Parathyroid adenoma (tissue), 2 donors: ENCODE results near the gene NCOR2.

Experiments
- H2AFZ ChIP-seq: fragments of 300-600 bp; sonication (generic); one replicate; pipeline ENCODE4 v1.7.0; 2017; ENCODE audit warnings: antibody characterized with exemption, mild to moderate bottlenecking
- H3K27ac ChIP-seq: fragments of 300-600 bp; sonication (generic); one replicate; pipeline ENCODE4 v1.7.0; 2017
- H3K27me3 ChIP-seq: fragments of 300-600 bp; sonication (generic); one replicate; pipeline ENCODE4 v1.7.0; 2017; ENCODE audit warnings: low read length; ENCODE audit not compliant: control insufficient read depth, insufficient read depth
- H3K36me3 ChIP-seq: fragments of 300-600 bp; sonication (generic); one replicate; pipeline ENCODE4 v1.7.0; 2017; ENCODE audit warnings: low read length; ENCODE audit not compliant: control insufficient read depth, insufficient read depth
- H3K4me1 ChIP-seq: fragments of 300-600 bp; sonication (generic); one replicate; pipeline ENCODE4 v1.7.0; 2017; ENCODE audit warnings: control low read depth
- H3K4me2 ChIP-seq: fragments of 300-600 bp; sonication (generic); one replicate; pipeline ENCODE4 v1.7.0; 2017; ENCODE audit warnings: low read length
- H3K4me3 ChIP-seq: fragments of 300-600 bp; sonication (generic); one replicate; pipeline ENCODE4 v1.7.0; 2017; ENCODE audit warnings: low read depth, low read length
- H3K79me2 ChIP-seq: fragments of 300-600 bp; sonication (generic); one replicate; pipeline ENCODE4 v1.7.0; 2017; ENCODE audit warnings: control low read depth
- H3K9ac ChIP-seq: fragments of 300-600 bp; sonication (generic); one replicate; pipeline ENCODE4 v1.7.0; 2017; ENCODE audit warnings: mild to moderate bottlenecking
- H3K9me3 ChIP-seq: fragments of 300-600 bp; sonication (generic); one replicate; pipeline ENCODE4 v1.7.0; 2017; ENCODE audit warnings: low read length; ENCODE audit not compliant: control insufficient read depth
- TF ChIP-seq, protein P1 (sequence below): fragments of 300-600 bp; sonication (generic); IDR thresholded peaks from one replicate; pipeline ENCODE4 v1.7.0; 2017; ENCODE audit warnings: antibody characterized with exemption, mild to moderate bottlenecking
- donor health status: primary hyperparathyroidism.

NCOR2 gene

GRCh38 chr12:124564232-124564958 lies 3.0 kb downstream of the NCOR2 start:
- Histone ChIP-seq H3K27ac (no peak overlapping the region), H3K9ac (no peak overlapping the region), H3K79me2 (peaks cover 67% of the 10 kb centered on the region), H3K36me3 (no peaks in the 10 kb centered on the region), H3K4me2 (no peak overlapping the region), H3K27me3 (no peaks in the 10 kb centered on the region), H2AFZ (no peak overlapping the region), H3K4me1 (peaks cover 6% of the 10 kb centered on the region), H3K9me3 (no peaks in the 10 kb centered on the region), H3K4me3 (no peak overlapping the region)
- TF ChIP-seq, protein P1, sequence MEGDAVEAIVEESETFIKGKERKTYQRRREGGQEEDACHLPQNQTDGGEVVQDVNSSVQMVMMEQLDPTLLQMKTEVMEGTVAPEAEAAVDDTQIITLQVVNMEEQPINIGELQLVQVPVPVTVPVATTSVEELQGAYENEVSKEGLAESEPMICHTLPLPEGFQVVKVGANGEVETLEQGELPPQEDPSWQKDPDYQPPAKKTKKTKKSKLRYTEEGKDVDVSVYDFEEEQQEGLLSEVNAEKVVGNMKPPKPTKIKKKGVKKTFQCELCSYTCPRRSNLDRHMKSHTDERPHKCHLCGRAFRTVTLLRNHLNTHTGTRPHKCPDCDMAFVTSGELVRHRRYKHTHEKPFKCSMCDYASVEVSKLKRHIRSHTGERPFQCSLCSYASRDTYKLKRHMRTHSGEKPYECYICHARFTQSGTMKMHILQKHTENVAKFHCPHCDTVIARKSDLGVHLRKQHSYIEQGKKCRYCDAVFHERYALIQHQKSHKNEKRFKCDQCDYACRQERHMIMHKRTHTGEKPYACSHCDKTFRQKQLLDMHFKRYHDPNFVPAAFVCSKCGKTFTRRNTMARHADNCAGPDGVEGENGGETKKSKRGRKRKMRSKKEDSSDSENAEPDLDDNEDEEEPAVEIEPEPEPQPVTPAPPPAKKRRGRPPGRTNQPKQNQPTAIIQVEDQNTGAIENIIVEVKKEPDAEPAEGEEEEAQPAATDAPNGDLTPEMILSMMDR: no peak

- Histone ChIP-seq H2AFZ (no peak overlapping the region), H3K9ac (no peak overlapping the region), H3K36me3 (no peaks in the 10 kb centered on the region), H3K4me3 (no peak overlapping the region), H3K4me1 (peaks cover 6% of the 10 kb centered on the region), H3K27ac (no peak overlapping the region), H3K27me3 (no peaks in the 10 kb centered on the region), H3K9me3 (no peaks in the 10 kb centered on the region), H3K79me2 (peaks cover 73% of the 10 kb centered on the region), H3K4me2 (no peak overlapping the region)
- TF ChIP-seq, protein P1: no peak
Measured at GRCh38 chr12:124563809-124564208, 3.6 kb downstream of the NCOR2 start.

DNA sequence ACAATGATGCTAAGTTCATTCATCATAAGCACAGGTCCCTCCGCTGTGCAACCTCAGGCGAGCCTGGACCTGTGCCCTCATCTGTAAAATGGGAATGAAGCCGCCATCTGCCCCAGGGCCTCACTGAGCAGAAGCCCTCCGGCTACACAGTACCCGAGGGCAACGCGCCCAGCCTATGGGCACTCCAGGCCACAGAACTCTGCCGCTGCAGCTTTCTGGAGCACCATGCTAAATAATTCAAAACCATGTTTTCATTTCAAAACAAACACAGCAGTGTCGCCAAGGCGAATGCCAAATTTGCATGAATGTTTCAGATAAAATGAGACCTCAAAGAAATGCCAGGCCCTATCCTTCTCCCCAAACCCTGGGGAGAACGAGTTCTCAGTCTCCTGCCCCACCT lies 4.0 kb downstream of the NCOR2 start:
- Histone ChIP-seq H3K4me1 (peaks cover 4% of the 10 kb centered on the region), H3K27ac (no peak overlapping the region), H3K4me2 (no peak overlapping the region), H3K4me3 (no peak overlapping the region), H3K36me3 (no peaks in the 10 kb centered on the region), H3K9me3 (no peaks in the 10 kb centered on the region), H3K27me3 (no peaks in the 10 kb centered on the region), H2AFZ (no peak overlapping the region), H3K79me2 (peaks cover 77% of the 10 kb centered on the region), H3K9ac (no peak overlapping the region)
- TF ChIP-seq, protein P1: no peak

- Histone ChIP-seq H2AFZ (no peak overlapping the region), H3K36me3 (no peaks in the 10 kb centered on the region), H3K9ac (no peak overlapping the region), H3K4me2 (no peak overlapping the region), H3K9me3 (no peaks in the 10 kb centered on the region), H3K4me3 (no peak overlapping the region), H3K27ac (no peak overlapping the region), H3K4me1 (peaks cover under 1% of the 10 kb centered on the region), H3K79me2 (peaks cover 80% of the 10 kb centered on the region), H3K27me3 (no peaks in the 10 kb centered on the region)
- TF ChIP-seq, protein P1: no peak
Measured at GRCh38 chr12:124562796-124563181, 4.6 kb downstream of the NCOR2 start.
